RKO (cell line): Measurements from ENCODE around the gene CUX1.

Experiments used
- DNase-seq: peaks from one replicate; pipeline ENCODE4 v3.0.0-alpha.2; 2016; ENCODE audit warnings: low spot score

The CUX1 gene

GRCh38 chr7:102272075-102272916, 454.9 kb downstream of the CUX1 start:
- peak; percentile 85 for DNase-seq

- no peak for DNase-seq
Measured at GRCh38 chr7:102272917-102273748, 455.7 kb downstream of the CUX1 start.

- peak; percentile 87 for DNase-seq
Measured at GRCh38 chr7:102273749-102274712, 456.6 kb downstream of the CUX1 start.

- DNase-seq = no peak
Measured at GRCh38 chr7:102275123-102275703, 457.8 kb downstream of the CUX1 start.

- no peak for DNase-seq
Measured at GRCh38 chr7:102277901-102278300, 460.5 kb downstream of the CUX1 start.

GRCh38 chr7:102279537-102280400, 462.3 kb downstream of the CUX1 start:
- peak; percentile 76 for DNase-seq

DNA sequence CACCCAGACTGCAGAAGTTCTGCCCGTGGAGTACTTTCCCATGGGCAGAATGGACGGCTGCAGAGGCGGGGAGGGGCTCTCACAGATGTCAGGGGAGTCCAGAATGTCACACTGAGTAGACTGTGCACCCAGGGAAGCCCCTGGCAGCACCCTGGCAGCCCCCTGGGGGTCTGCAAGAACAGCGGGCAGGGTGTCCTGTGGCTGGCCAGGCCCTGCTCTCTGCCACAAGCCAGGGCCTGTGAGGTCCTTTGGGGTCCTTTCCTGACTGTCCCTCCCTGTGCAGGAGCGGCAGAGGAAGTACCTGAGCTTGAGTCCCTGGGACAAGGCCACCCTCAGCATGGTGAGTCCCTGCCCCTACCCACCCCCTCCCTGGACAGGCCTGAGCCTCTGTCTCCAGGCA, 463.1 kb downstream of the CUX1 start:
- no peak for DNase-seq

- DNase-seq = no peak
Measured at GRCh38 chr7:102281785-102282184, 464.4 kb downstream of the CUX1 start.

GRCh38 chr7:102282465-102283362, 465.3 kb downstream of the CUX1 start:
- no peak for DNase-seq

DNA sequence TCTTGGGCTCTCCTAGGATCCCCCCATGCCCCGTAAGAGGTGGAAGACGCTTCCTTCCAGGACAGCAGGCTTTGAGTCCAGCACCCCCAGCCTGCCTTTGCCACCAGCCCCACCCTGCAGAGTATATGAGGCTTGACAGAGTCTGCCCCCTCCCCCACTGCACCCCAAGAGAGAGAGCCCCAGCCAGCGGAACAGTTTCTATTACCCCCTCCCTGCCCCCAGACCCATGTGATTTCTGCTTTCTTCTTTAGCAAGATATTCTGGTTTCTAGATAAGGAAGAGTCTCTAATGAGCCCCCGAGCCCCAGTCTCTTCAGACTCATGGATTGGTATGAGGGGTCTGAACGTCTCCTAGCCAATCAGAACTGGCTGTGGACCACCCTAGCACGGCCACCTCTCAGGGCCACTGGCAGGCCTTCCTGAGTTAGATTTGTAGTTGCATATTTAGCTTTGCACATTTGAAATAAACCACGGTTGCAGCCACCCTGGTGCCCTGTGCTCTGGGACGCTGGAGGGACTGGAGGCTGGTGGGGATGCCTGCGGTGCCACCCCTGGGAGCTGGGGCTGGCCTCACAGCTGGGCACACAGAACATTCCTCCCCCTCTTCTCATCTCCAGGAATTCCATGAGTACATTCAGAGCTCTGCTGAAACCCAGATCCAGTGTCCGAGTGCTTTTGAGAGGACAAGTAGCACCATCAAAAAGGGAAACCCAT, 466.2 kb downstream of the CUX1 start:
- DNase-seq = no peak

- DNase-seq = peak; percentile 63
Measured at GRCh38 chr7:102284399-102284798, 467.0 kb downstream of the CUX1 start.

- no peak for DNase-seq
Measured at GRCh38 chr7:102284891-102285539, 467.6 kb downstream of the CUX1 start.

GRCh38 chr7:102285540-102286236, 468.3 kb downstream of the CUX1 start:
- no peak for DNase-seq

DNA sequence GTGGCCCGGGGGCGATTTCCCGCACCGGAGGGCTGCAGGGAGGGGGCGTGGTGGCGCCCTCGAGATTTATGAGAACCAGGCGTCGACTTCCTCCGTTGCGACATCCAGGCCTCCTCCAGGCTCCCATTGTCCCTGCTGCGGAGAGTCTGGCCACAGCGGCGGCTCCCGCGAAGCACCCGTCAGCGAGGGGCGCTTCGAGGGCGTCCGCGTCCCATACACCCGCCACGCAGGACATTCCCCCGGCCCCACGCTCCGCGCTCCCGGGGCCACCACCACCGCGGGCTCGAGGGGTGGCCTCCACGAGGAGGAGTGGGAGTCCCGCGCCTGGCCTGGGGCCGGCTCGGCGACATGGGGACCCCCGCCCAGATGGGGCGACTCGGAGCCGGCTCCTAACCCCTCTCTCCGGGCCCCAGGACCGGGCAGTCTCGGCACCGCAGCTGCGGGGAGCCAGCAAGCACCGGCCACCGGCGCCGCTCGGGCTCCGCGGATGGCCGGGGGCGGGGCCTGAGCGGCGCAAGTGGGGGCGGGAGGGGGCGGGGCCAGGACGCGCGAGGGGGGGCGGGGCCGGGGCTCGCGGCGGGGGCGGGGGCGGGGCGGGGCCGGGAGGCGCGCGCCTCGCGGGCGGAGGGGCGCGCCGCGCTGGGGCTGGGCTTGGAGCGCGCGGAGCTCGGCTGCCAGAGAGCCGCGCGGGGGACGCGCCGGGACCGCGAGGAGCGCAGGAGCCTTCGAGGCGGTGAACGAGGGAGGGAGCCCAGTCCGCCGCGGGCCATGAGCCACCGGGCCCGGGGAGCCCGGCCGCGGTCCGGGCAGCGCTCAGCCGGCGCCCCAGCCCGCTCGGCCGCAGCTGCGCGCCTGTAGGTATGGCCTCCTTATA, 469.0 kb downstream of the CUX1 start, which contains the start of gene SH2B2:
Gene SH2B2 (plus strand): TSS at position 632 of the 874 bp plus-strand sequence. CDS start 13,683 bp downstream, outside the sequence.
- peak; percentile 72 for DNase-seq

GRCh38 chr7:102287111-102287980, 469.9 kb downstream of the CUX1 start:
- peak; percentile 75 for DNase-seq

DNA sequence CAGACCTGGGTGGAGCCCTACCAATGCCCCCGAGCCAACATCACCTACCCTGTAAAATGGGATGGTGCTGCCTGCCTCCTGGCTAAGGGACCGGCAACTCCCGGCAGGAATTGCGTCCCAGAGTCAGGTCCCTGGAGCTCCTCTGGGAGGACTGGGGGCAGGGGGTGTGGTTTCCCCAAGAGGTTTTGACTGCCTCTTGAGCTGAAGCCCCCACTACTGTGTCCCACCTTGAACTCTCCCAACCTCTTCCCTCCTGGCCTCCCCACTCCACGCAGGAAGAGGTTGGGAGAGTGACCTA, 470.5 kb downstream of the CUX1 start:
- DNase-seq = peak; percentile 52
